ENCODE measurements around the gene L2HGDH.

Gene L2HGDH

GRCh38 chr14:50272498-50272897 lies 39.5 kb downstream of the L2HGDH start:
- no peak for DNase-seq

- no peak for DNase-seq
These were observed 41.1 kb downstream of the L2HGDH start for GRCh38 chr14:50270932-50271331.

GRCh38 chr14:50265029-50265428 lies 47.0 kb downstream of the L2HGDH start:
- DNase-seq, result no peak

- DNase-seq, result no peak
These were observed 48.7 kb downstream of the L2HGDH start for GRCh38 chr14:50263321-50263720.

GRCh38 chr14:50262865-50263264 lies 49.2 kb downstream of the L2HGDH start:
- DNase-seq, result no peak

- DNase-seq, result no peak
These were observed 51.5 kb downstream of the L2HGDH start for GRCh38 chr14:50260511-50260910.

GRCh38 chr14:50260072-50260471 lies 52.0 kb downstream of the L2HGDH start:
- no peak for DNase-seq

GRCh38 chr14:50257732-50258131 lies 54.3 kb downstream of the L2HGDH start:
- DNase-seq, result no peak

- no peak for DNase-seq
These were observed 57.8 kb downstream of the L2HGDH start for GRCh38 chr14:50254248-50254647.

GRCh38 chr14:50249136-50249775 lies 62.8 kb downstream of the L2HGDH start:
- DNase-seq, result no peak

GRCh38 chr14:50247245-50247644 lies 64.8 kb downstream of the L2HGDH start:
- no peak for DNase-seq

GRCh38 chr14:50242566-50243310 lies 69.3 kb downstream of the L2HGDH start:
- no peak for DNase-seq

GRCh38 chr14:50242096-50242495 lies 69.9 kb downstream of the L2HGDH start:
- no peak for DNase-seq

GRCh38 chr14:50237427-50237826 lies 74.6 kb downstream of the L2HGDH start:
- no peak for DNase-seq

- no peak for DNase-seq
These were observed 78.1 kb downstream of the L2HGDH start for GRCh38 chr14:50233951-50234250.

GRCh38 chr14:50233166-50233950 lies 78.7 kb downstream of the L2HGDH start:
- DNase-seq, result no peak

GRCh38 chr14:50232276-50232642 lies 79.8 kb downstream of the L2HGDH start:
- DNase-seq, result no peak

- peak; percentile 5 to 34 for DNase-seq
These were observed 80.4 kb downstream of the L2HGDH start, which contains the start of gene SOS2 for GRCh38 chr14:50231475-50232275. TSS of gene SOS2 (minus strand) at chr14:50231578. CDS start at chr14:50231283, 295 bp downstream.

- DNase-seq, result peak in 1 of 2 experiments; percentile 13
These were observed 81.1 kb downstream of the L2HGDH start for GRCh38 chr14:50230701-50231474.

- DNase-seq, result no peak
These were observed 81.7 kb downstream of the L2HGDH start for GRCh38 chr14:50230401-50230700.

- DNase-seq, result no peak
These were observed 82.3 kb downstream of the L2HGDH start for GRCh38 chr14:50229681-50230080.

- DNase-seq, result no peak
These were observed 83.7 kb downstream of the L2HGDH start for GRCh38 chr14:50228313-50228712.

GRCh38 chr14:50225974-50226297 lies 86.1 kb downstream of the L2HGDH start:
- DNase-seq, result no peak

Measured in cerebellar nuclear complex (tissue), 1 donor.